Testis (tissue), 2 donors: ENCODE results near the gene WFDC1.

Experiments
- POLR2A ChIP-seq: fragments of 450-650 bp; IDR thresholded peaks from one replicate; pipeline ENCODE4 v1.6.1; 2017; ENCODE audit warnings: antibody characterized with exemption, mild to moderate bottlenecking, moderate library complexity
- TF ChIP-seq, protein P1 (sequence below), 3 experiments: fragments of 450-650 bp in 2 of 3; fragments of 200-600 bp in 1 of 3; sonication (generic) in 1 of 3; IDR thresholded peaks; one replicate each; pipeline ENCODE4 v1.5.1; 2016 to 2019; ENCODE audit warnings: antibody characterized with exemption in 3 of 3, mild to moderate bottlenecking in 2 of 3, moderate library complexity in 1 of 3

- TF ChIP-seq, protein P1, sequence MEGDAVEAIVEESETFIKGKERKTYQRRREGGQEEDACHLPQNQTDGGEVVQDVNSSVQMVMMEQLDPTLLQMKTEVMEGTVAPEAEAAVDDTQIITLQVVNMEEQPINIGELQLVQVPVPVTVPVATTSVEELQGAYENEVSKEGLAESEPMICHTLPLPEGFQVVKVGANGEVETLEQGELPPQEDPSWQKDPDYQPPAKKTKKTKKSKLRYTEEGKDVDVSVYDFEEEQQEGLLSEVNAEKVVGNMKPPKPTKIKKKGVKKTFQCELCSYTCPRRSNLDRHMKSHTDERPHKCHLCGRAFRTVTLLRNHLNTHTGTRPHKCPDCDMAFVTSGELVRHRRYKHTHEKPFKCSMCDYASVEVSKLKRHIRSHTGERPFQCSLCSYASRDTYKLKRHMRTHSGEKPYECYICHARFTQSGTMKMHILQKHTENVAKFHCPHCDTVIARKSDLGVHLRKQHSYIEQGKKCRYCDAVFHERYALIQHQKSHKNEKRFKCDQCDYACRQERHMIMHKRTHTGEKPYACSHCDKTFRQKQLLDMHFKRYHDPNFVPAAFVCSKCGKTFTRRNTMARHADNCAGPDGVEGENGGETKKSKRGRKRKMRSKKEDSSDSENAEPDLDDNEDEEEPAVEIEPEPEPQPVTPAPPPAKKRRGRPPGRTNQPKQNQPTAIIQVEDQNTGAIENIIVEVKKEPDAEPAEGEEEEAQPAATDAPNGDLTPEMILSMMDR (IDR thresholded peaks at IDR 0.05) = no peak
- no peak for TF ChIP-seq POLR2A
These were observed 61.5 kb downstream of the WFDC1 start for GRCh38 chr16:84356176-84356575.
